AG04450 (cell line): Measurements from ENCODE around the gene PTGR1. TPM values are rescaled to one million over a fixed set of nuclear protein-coding genes. Genes with fewer than 3 reads are reported as not detected.

Experiments
- CTCF ChIA-PET: fragments of 300-600, 350-600 bp; formaldehyde crosslinking; extraction: SDS; loops from one replicate; lab custom pipeline; 2022; ENCODE audit warnings: antibody characterized with exemption, inconsistent platforms; lab: Charles Lee
- POLR2A ChIA-PET: fragments of 350-600 bp; formaldehyde crosslinking; extraction: SDS; loops from one replicate; lab custom pipeline; 2021; ENCODE audit warnings: antibody characterized with exemption, inconsistent platforms; lab: Yijun Ruan, JAX
- DNase-seq: peaks from one replicate; pipeline ENCODE4 v3.0.0-alpha.2; 2011; ENCODE audit warnings: low read depth, low spot score
- H3K27ac ChIP-seq: one replicate; pipeline ENCODE4 v1.5.1; 2012; ENCODE audit warnings: low read depth, low read length, control low read depth
- H3K27me3 ChIP-seq: one replicate; pipeline ENCODE4 v1.6.0; 2012; ENCODE audit warnings: low read length; ENCODE audit not compliant: control insufficient read depth, insufficient read depth
- H3K4me3 ChIP-seq: 2 replicates; pipeline ENCODE4 v1.5.1; 2011; ENCODE audit warnings: mild to moderate bottlenecking, low read depth, low read length, control low read depth
- H3K9me3 ChIP-seq: 2 replicates; pipeline ENCODE4 v1.5.1; 2012; ENCODE audit warnings: low read length; ENCODE audit not compliant: control insufficient read depth, insufficient read depth
- CTCF ChIP-seq: IDR thresholded peaks from 2 replicates; pipeline ENCODE4 v1.5.1; 2011; ENCODE audit warnings: low read depth, low read length, control low read depth, inconsistent platforms
- polyA plus RNA-seq: library from polyadenylated mRNA; depleted of rRNA; stranded (reverse); fragments of >200 nt; gene quantifications from 2 replicates; pipeline ENCODE4 v1.2.3, GENCODE V29; 2011

The PTGR1 gene
- polyA plus RNA-seq, 1 experiment, result 173 TPM

- POLR2A ChIA-PET, result interaction anchor here (1.5 kb wide), 1 partner anchor 13 kb away, joined by 6 read pairs; the partner anchor contains the start of gene DNAJC25
- TF ChIP-seq CTCF, result no peak
- CTCF ChIA-PET, result interaction anchor here (1.1 kb wide), 1 partner anchor 23 kb away, joined by 3 read pairs; no protein-coding TSS in a partner anchor
Observed at GRCh38 chr9:111644195-111644772, 44.8 kb upstream of the PTGR1 start.

DNA sequence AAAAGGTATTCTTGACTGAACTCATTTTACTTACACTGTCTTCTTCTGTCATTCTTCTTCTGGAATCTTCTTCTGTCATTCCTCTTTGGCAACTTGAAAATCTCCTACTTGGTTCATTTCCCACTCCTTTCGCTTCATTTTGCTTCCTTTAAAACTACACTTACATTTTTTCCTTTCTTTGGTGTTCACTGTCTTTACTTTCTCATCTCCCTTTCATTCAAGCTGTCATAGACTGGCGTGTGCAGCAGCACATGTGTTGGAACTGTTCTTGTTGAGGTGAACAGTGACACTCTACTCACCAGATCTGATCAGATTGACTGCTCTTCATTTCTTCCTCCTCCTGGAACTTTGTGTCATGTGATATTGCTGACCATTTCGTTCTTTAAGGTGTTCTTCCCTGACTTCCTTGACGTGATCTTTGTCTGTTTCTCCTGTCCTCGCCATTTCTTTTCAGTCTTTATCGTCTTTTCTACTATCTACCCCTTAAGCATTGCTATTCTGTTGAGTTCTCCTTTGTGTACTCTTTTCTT, 38.0 kb upstream of the PTGR1 start:
- TF ChIP-seq CTCF, result no peak
- Histone ChIP-seq H3K27me3 (no peaks in the 10 kb centered on the region), H3K9me3 (no peaks in the 10 kb centered on the region), H3K27ac (no peak overlapping the region), H3K4me3 (no peak overlapping the region)
- DNase-seq, result no peak
- CTCF ChIA-PET, result no interaction called here
- POLR2A ChIA-PET, result no interaction called here

More at GRCh38 chr9:111644195-111644772, 44.8 kb upstream of the PTGR1 start:
- Histone ChIP-seq H3K27me3 (no peaks in the 10 kb centered on the region), H3K4me3 (no peak overlapping the region), H3K27ac (no peak overlapping the region), H3K9me3 (no peaks in the 10 kb centered on the region)
- DNase-seq, result no peak

GRCh38 chr9:111634860-111635259, 35.4 kb upstream of the PTGR1 start:
- Histone ChIP-seq H3K4me3 (no peak overlapping the region), H3K27me3 (no peaks in the 10 kb centered on the region), H3K27ac (no peak overlapping the region), H3K9me3 (no peaks in the 10 kb centered on the region)
- DNase-seq, result no peak
- ChIA-PET CTCF (no interaction called here), POLR2A (no interaction called here)
- no peak for TF ChIP-seq CTCF

GRCh38 chr9:111633389-111633736, 33.9 kb upstream of the PTGR1 start:
- POLR2A ChIA-PET, result no interaction called here
- Histone ChIP-seq H3K27ac (no peak overlapping the region), H3K9me3 (no peaks in the 10 kb centered on the region), H3K4me3 (peak overlapping the region; percentile 92; the same call in 1 of the 2 replicates), H3K27me3 (no peaks in the 10 kb centered on the region)
- TF ChIP-seq CTCF, result no peak
- CTCF ChIA-PET, result no interaction called here
- no peak for DNase-seq

GRCh38 chr9:111632695-111633388, 33.4 kb upstream of the PTGR1 start:
- ChIA-PET POLR2A (no interaction called here), CTCF (no interaction called here)
- H3K4me3 ChIP-seq, result peak overlapping the region; percentile 92
- no peak overlapping the region for H3K27ac ChIP-seq
- DNase-seq, result no peak
- TF ChIP-seq CTCF, result no peak
- H3K27me3 ChIP-seq, result no peaks in the 10 kb centered on the region
- H3K9me3 ChIP-seq, result no peaks in the 10 kb centered on the region
